ENCODE results near the gene APOE. TPM values are rescaled to one million over a fixed set of nuclear protein-coding genes. Genes with fewer than 3 reads are reported as not detected.

The APOE gene
- total RNA-seq, 2 donors from 2014 or later, result 2,216 to 2,598 TPM

- Mint-ChIP-seq H3K4me3 (no peak overlapping the region), H3K9me3 (no peaks in the 10 kb centered on the region), H3K27me3 (ENCODE audit: insufficient read depth) (no peaks in the 10 kb centered on the region), H3K27ac (no peak overlapping the region), H3K36me3 (ENCODE audit: low read depth) (peaks cover 65% of the 10 kb centered on the region), H3K4me1 (peaks cover 11% of the 10 kb centered on the region)
- 90 to 95% methylated on average over 8 to 9 of the region's 9 CpGs for WGBS, 2 experiments (ENCODE audit: insufficient coverage in 1 of 2, insufficient read length in 1 of 2)
- Histone ChIP-seq H3K27ac (ENCODE audit: low read depth, low read length) (no peak overlapping the region), H3K27me3 (ENCODE audit: control insufficient read depth, insufficient read depth, low read length, poor library complexity, severe bottlenecking) (no peaks in the 10 kb centered on the region), H3K9me3 (ENCODE audit: control insufficient read depth, low read length) (no peaks in the 10 kb centered on the region), H3K9ac (ENCODE audit: extremely low read depth, low read length, poor library complexity, severe bottlenecking) (no peak overlapping the region), H3K4me3 (ENCODE audit: low read length) (no peak overlapping the region), H3K36me3 (ENCODE audit: control insufficient read depth, insufficient read depth, low read length) (peaks cover 57% of the 10 kb centered on the region), H3K4me1 (ENCODE audit: control insufficient read depth, insufficient read depth, low read length) (no peaks in the 10 kb centered on the region)
- TF ChIP-seq, protein P1, sequence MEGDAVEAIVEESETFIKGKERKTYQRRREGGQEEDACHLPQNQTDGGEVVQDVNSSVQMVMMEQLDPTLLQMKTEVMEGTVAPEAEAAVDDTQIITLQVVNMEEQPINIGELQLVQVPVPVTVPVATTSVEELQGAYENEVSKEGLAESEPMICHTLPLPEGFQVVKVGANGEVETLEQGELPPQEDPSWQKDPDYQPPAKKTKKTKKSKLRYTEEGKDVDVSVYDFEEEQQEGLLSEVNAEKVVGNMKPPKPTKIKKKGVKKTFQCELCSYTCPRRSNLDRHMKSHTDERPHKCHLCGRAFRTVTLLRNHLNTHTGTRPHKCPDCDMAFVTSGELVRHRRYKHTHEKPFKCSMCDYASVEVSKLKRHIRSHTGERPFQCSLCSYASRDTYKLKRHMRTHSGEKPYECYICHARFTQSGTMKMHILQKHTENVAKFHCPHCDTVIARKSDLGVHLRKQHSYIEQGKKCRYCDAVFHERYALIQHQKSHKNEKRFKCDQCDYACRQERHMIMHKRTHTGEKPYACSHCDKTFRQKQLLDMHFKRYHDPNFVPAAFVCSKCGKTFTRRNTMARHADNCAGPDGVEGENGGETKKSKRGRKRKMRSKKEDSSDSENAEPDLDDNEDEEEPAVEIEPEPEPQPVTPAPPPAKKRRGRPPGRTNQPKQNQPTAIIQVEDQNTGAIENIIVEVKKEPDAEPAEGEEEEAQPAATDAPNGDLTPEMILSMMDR (conservative IDR thresholded peaks at IDR 0.05), result no peak
- DNase-seq, result no peak
Observed at GRCh38 chr19:44894946-44895345, 10.7 kb upstream of the APOE start.

GRCh38 chr19:44897835-44898234, 7.8 kb upstream of the APOE start:
- Histone ChIP-seq H3K27ac (ENCODE audit: low read depth, low read length) (no peak overlapping the region), H3K36me3 (ENCODE audit: control insufficient read depth, insufficient read depth, low read length) (peaks cover 72% of the 10 kb centered on the region), H3K4me3 (ENCODE audit: low read length) (no peak overlapping the region), H3K9ac (ENCODE audit: extremely low read depth, low read length, poor library complexity, severe bottlenecking) (no peak overlapping the region), H3K4me1 (ENCODE audit: control insufficient read depth, insufficient read depth, low read length) (no peaks in the 10 kb centered on the region), H3K9me3 (ENCODE audit: control insufficient read depth, low read length) (no peaks in the 10 kb centered on the region), H3K27me3 (ENCODE audit: control insufficient read depth, insufficient read depth, low read length, poor library complexity, severe bottlenecking) (no peaks in the 10 kb centered on the region)
- Mint-ChIP-seq H3K4me3 (no peak overlapping the region), H3K9me3 (no peaks in the 10 kb centered on the region), H3K4me1 (no peaks in the 10 kb centered on the region), H3K27me3 (ENCODE audit: insufficient read depth) (no peaks in the 10 kb centered on the region), H3K27ac (no peak overlapping the region), H3K36me3 (ENCODE audit: low read depth) (peaks cover 77% of the 10 kb centered on the region)
- TF ChIP-seq, protein P1 (conservative IDR thresholded peaks at IDR 0.05), result no peak
- WGBS, 2 experiments (ENCODE audit: insufficient coverage in 1 of 2, insufficient read length in 1 of 2), result 88 to 91% methylated on average over 4 to 8 of the region's 8 CpGs
- DNase-seq, result no peak

DNA sequence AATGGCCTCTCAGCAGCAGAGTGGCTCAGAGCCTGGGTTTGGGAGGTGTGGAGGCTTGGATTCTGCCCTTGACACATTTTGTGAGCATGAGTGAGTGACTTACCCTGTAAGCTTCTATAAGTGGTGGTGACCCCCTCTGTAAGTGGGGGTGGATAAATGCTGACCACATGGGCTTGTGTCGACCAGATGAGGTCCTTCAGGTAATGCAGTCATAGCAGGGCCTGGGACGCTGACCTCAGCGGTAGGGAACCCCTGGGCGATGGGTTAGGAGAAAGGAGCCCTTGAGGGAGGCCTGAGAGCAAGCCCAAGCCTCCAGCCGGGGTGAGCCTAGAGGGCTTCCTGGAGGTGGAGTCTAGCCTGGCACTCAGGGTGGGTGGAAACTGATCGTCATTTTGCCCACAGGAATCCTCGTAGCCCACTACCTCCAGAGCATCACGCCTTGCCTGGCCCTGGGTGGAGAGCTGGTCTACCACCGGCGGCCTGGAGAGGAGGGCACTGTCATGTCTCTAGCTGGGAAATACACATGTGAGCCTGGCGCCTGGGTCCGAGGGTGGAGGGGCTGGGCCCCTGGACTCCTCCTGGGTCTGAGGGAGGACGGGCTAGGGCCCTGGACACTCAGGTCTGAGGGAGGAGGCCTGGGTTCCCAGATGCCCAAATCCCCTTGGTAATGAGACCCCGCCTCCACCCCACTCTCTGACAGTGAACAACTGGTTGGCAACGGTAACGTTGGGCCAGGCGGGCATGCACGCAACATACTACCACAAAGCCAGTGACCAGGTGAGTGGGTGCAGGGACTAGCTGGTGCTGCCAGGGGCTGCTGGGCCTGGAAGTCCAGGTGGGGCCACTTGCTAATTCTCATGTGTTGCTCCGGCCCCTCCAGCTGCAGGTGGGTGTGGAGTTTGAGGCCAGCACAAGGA, 5.0 kb upstream of the APOE start:
- H3K27me3 Mint-ChIP-seq (ENCODE audit: insufficient read depth), result no peaks in the 10 kb centered on the region
- H3K27ac Mint-ChIP-seq, result no peak overlapping the region
- Histone ChIP-seq H3K27me3 (ENCODE audit: control insufficient read depth, insufficient read depth, low read length, poor library complexity, severe bottlenecking) (no peaks in the 10 kb centered on the region), H3K9me3 (ENCODE audit: control insufficient read depth, low read length) (no peaks in the 10 kb centered on the region), H3K4me1 (ENCODE audit: control insufficient read depth, insufficient read depth, low read length) (peaks cover 6% of the 10 kb centered on the region), H3K36me3 (ENCODE audit: control insufficient read depth, insufficient read depth, low read length) (peaks cover 47% of the 10 kb centered on the region), H3K4me3 (ENCODE audit: low read length) (no peak overlapping the region), H3K27ac (ENCODE audit: low read depth, low read length) (no peak overlapping the region), H3K9ac (ENCODE audit: extremely low read depth, low read length, poor library complexity, severe bottlenecking) (no peak overlapping the region)
- H3K9me3 Mint-ChIP-seq, result no peaks in the 10 kb centered on the region
- 95 to 98% methylated on average over 13 to 19 of the region's 19 CpGs for WGBS, 2 experiments (ENCODE audit: insufficient coverage in 1 of 2, insufficient read length in 1 of 2)
- H3K4me3 Mint-ChIP-seq, result no peak overlapping the region
- DNase-seq, result no peak
- TF ChIP-seq, protein P1 (conservative IDR thresholded peaks at IDR 0.05), result no peak
- H3K4me1 Mint-ChIP-seq, result no peaks in the 10 kb centered on the region
- H3K36me3 Mint-ChIP-seq (ENCODE audit: low read depth), result peaks cover 58% of the 10 kb centered on the region
